HEK293T (cell line): ENCODE measurements around the gene KIFC3.

Source experiments
- ARNT ChIP-seq: fragments of 450-650 bp; IDR thresholded peaks from 2 replicates; pipeline ENCODE4 v1.6.1; 2017; ENCODE audit warnings: mild to moderate bottlenecking
- BHLHE40 ChIP-seq: fragments of 450-650 bp; IDR thresholded peaks from 2 replicates; pipeline ENCODE4 v1.6.1; 2016; ENCODE audit warnings: mild to moderate bottlenecking, moderate library complexity, borderline replicate concordance
- CTBP1 ChIP-seq: fragments of 450-650 bp; IDR thresholded peaks from 2 replicates; pipeline ENCODE4 v1.6.1; 2016; ENCODE audit warnings: borderline replicate concordance
- ELF4 ChIP-seq: fragments of 450-650 bp; IDR thresholded peaks from 2 replicates; pipeline ENCODE4 v1.6.1; 2017; ENCODE audit warnings: antibody characterized with exemption
- FOXA1 ChIP-seq: fragments of 450-650 bp; IDR thresholded peaks from 2 replicates; pipeline ENCODE4 v1.6.1; 2016; ENCODE audit warnings: mild to moderate bottlenecking
- FOXK2 ChIP-seq: fragments of 450-650 bp; IDR thresholded peaks from 2 replicates; pipeline ENCODE4 v1.6.1; 2016; ENCODE audit warnings: mild to moderate bottlenecking
- FOXM1 ChIP-seq: fragments of 450-650 bp; IDR thresholded peaks from 2 replicates; pipeline ENCODE4 v1.6.1; 2017; ENCODE audit warnings: mild to moderate bottlenecking, borderline replicate concordance
- HDGF ChIP-seq: fragments of 450-650 bp; IDR thresholded peaks from 2 replicates; pipeline ENCODE4 v1.6.1; 2017; ENCODE audit warnings: antibody characterized with exemption, borderline replicate concordance
- L3MBTL2 ChIP-seq: fragments of 450-650 bp; conservative IDR thresholded peaks from 2 replicates; pipeline ENCODE4 v1.6.1; 2016; ENCODE audit warnings: mild to moderate bottlenecking
- NFRKB ChIP-seq: fragments of 450-650 bp; IDR thresholded peaks from 2 replicates; pipeline ENCODE4 v1.6.1; 2016; ENCODE audit warnings: mild to moderate bottlenecking, moderate library complexity
- PKNOX1 ChIP-seq: fragments of 450-650 bp; IDR thresholded peaks from 2 replicates; pipeline ENCODE4 v1.6.1; 2016
- SP1 ChIP-seq: fragments of 450-650 bp; IDR thresholded peaks from 2 replicates; pipeline ENCODE4 v1.6.1; 2017
- ZNF384 ChIP-seq: fragments of 450-650 bp; IDR thresholded peaks from 2 replicates; pipeline ENCODE4 v1.6.1; 2016

- TF ChIP-seq ZNF384 (no peak), BHLHE40 (no peak), ELF4 (no peak), ARNT (no peak), HDGF (no peak), NFRKB (no peak), FOXA1 (no peak), CTBP1 (no peak), PKNOX1 (no peak), FOXK2 (no peak), FOXM1 (no peak), L3MBTL2 (no peak), SP1 (no peak)
Measured at GRCh38 chr16:57747496-57747895, 54.8 kb downstream of the KIFC3 start.
